Stimulated activated CD8-positive, alpha-beta memory T cell treated with anti-CD3 and anti-CD28 coated beads, Interleukin-12 subunit alpha, Interleukin-12 subunit beta, amount 100 ng/mL, for 24 hours (primary cell): Measurements from ENCODE around the gene IL1RAP.
A peak's percentile ranks its signal among the peaks of the same experiment; 100 is the strongest.

Source experiments
- DNase-seq: peaks from one replicate; pipeline ENCODE4 v3.0.0-alpha.2; 2020; ENCODE audit errors: extremely low read depth

IL1RAP gene

GRCh38 chr3:190577225-190577624 lies 63.3 kb downstream of the IL1RAP start:
- DNase-seq, result no peak

- DNase-seq, result no peak
Measured at GRCh38 chr3:190579514-190580137, 65.7 kb downstream of the IL1RAP start.

- no peak for DNase-seq
Measured at GRCh38 chr3:190580417-190580816, 66.5 kb downstream of the IL1RAP start.

- DNase-seq, result no peak
Measured at GRCh38 chr3:190581041-190581541, 67.2 kb downstream of the IL1RAP start.

- no peak for DNase-seq
Measured at GRCh38 chr3:190582667-190583066, 68.8 kb downstream of the IL1RAP start.

GRCh38 chr3:190585805-190586630 lies 72.1 kb downstream of the IL1RAP start:
- peak; percentile 22 for DNase-seq

GRCh38 chr3:190586631-190587011 lies 72.7 kb downstream of the IL1RAP start:
- DNase-seq, result peak; percentile 5

GRCh38 chr3:190588570-190588969 lies 74.7 kb downstream of the IL1RAP start:
- DNase-seq, result no peak

- DNase-seq, result no peak
Measured at GRCh38 chr3:190589326-190589725, 75.4 kb downstream of the IL1RAP start.

GRCh38 chr3:190591080-190591479 lies 77.2 kb downstream of the IL1RAP start:
- no peak for DNase-seq

- no peak for DNase-seq
Measured at GRCh38 chr3:190593075-190593474, 79.2 kb downstream of the IL1RAP start.

- DNase-seq, result no peak
Measured at GRCh38 chr3:190594171-190594570, 80.3 kb downstream of the IL1RAP start.

GRCh38 chr3:190595179-190595795 lies 81.4 kb downstream of the IL1RAP start:
- no peak for DNase-seq

- no peak for DNase-seq
Measured at GRCh38 chr3:190595807-190596206, 81.9 kb downstream of the IL1RAP start.

GRCh38 chr3:190596349-190597285 lies 82.7 kb downstream of the IL1RAP start:
- DNase-seq, result no peak

GRCh38 chr3:190597291-190597690 lies 83.4 kb downstream of the IL1RAP start:
- DNase-seq, result no peak

- DNase-seq, result no peak
Measured at GRCh38 chr3:190601622-190602021, 87.7 kb downstream of the IL1RAP start.

GRCh38 chr3:190605385-190605784 lies 91.5 kb downstream of the IL1RAP start:
- no peak for DNase-seq

- no peak for DNase-seq
Measured at GRCh38 chr3:190606596-190606995, 92.7 kb downstream of the IL1RAP start.

GRCh38 chr3:190607021-190607420 lies 93.1 kb downstream of the IL1RAP start:
- no peak for DNase-seq

GRCh38 chr3:190608850-190609589 lies 95.1 kb downstream of the IL1RAP start:
- DNase-seq, result no peak
